ENCODE data around the gene CADM1. TPM values are rescaled to one million over a fixed set of nuclear protein-coding genes. Genes with fewer than 3 reads are reported as not detected.

The CADM1 gene
- total RNA-seq, 1 donor = 0.45 TPM

DNA sequence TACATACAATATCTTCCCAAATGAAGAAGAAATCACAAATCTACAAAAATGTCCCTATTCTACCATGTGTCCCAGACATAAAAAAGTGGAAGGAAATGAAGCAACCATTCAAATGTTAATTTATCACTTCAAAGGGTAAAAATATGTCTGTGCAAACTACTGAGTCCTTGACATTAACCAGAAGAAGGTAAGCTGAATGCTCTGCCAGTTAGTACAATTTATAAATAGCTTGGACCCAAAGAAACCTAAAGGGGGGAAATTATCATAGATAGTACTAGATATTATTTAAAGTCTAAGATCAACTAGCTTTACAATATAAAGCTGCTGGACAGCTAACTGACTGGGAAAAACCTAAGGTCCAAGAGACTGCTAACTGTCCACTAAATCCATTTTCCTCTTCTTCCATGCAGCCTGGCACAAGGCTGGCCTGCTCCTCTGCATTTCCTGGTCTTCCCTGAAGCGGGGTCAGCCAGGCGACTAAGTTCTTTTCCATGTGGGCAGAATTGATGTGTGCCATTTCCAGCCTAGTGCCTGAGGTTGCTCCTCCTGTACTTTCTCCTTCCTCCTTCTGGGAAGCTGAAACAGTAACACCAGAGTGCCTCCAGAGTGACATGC, 190.9 kb downstream of the CADM1 start:
- H3K4me3 ChIP-seq (ENCODE audit: low read depth, low read length) = no peak overlapping the region
- DNase-seq (ENCODE audit: low read depth) = no peak
- TF ChIP-seq, protein P1, sequence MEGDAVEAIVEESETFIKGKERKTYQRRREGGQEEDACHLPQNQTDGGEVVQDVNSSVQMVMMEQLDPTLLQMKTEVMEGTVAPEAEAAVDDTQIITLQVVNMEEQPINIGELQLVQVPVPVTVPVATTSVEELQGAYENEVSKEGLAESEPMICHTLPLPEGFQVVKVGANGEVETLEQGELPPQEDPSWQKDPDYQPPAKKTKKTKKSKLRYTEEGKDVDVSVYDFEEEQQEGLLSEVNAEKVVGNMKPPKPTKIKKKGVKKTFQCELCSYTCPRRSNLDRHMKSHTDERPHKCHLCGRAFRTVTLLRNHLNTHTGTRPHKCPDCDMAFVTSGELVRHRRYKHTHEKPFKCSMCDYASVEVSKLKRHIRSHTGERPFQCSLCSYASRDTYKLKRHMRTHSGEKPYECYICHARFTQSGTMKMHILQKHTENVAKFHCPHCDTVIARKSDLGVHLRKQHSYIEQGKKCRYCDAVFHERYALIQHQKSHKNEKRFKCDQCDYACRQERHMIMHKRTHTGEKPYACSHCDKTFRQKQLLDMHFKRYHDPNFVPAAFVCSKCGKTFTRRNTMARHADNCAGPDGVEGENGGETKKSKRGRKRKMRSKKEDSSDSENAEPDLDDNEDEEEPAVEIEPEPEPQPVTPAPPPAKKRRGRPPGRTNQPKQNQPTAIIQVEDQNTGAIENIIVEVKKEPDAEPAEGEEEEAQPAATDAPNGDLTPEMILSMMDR (IDR thresholded peaks at IDR 0.05; ENCODE audit: insufficient read depth, low read length) = no peak

DNA sequence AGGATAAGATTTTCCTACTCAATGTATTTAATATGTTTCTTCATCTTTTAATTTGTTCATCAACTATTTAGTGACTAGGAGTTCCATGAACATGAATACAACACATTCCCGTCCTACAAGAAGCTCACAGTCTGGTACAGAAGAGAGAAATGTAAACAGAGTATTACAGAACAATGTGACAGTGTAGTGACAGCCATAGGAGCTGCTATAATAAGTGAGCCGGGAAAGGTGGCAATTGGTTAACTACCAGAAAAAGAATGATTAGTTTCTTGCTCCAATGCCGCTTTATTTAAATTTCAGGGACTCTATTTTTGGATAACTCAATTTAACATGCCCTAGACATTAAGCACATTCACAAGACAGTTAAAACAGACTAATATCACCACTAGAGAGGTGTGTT, 192.3 kb downstream of the CADM1 start:
- DNase-seq (ENCODE audit: low read depth) = no peak
- TF ChIP-seq, protein P1 (IDR thresholded peaks at IDR 0.05; ENCODE audit: insufficient read depth, low read length) = no peak
- H3K4me3 ChIP-seq (ENCODE audit: low read depth, low read length) = no peak overlapping the region

DNA sequence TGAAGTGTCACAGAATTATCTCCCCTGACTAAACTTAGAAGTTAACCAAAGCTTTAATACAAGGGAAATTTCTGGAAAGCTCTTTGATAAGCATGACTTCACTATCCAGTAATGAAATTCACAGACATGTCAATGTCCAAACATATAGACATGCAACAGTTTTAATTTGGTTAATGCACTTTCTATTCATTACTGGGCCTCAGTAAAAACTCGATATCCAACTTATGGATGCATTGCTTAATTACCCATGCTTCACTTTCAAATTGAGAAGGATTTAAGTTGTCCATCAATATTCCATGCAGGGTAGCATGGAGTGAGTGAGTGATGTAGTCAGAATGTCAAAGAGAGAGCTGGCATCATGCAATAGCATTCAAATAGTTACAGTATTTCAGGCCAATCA, 197.5 kb downstream of the CADM1 start:
- TF ChIP-seq, protein P1 (IDR thresholded peaks at IDR 0.05; ENCODE audit: insufficient read depth, low read length) = no peak
- DNase-seq (ENCODE audit: low read depth) = no peak
- no peak overlapping the region for H3K4me3 ChIP-seq (ENCODE audit: low read depth, low read length)

DNA sequence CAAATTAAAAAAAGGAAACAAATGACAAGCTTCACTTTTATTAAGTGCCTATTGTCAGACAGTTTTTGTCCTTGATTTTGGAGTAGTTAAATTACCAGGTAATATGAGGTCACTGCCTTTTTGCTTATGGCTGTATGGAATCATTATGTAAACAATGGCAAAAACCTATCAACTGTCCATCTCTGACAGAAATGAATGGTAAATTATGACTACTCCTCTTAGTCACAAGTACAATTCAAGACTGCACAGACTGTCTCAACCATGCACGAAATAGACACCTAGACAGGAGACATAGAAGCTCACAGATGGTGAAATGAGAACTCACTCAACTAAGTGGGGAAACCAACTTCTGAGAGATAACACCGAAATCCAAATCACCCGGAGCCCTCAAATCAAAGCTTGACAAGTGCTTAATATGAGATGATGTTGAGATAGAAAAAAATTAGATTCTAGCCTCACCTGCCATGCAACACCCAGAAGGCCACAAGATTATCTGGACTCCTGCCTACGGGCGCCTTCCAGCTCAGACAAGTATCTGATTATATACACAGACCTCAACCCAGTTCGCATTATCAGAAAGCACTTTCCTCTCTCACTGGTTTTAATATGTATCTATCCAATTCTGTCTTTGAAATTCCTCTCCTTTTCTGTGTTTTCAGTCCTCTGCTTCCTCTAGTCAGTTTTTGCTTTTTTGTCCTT, 199.3 kb downstream of the CADM1 start:
- no peak overlapping the region for H3K4me3 ChIP-seq (ENCODE audit: low read depth, low read length)
- no peak for DNase-seq (ENCODE audit: low read depth)
- TF ChIP-seq, protein P1 (IDR thresholded peaks at IDR 0.05; ENCODE audit: insufficient read depth, low read length) = no peak

DNA sequence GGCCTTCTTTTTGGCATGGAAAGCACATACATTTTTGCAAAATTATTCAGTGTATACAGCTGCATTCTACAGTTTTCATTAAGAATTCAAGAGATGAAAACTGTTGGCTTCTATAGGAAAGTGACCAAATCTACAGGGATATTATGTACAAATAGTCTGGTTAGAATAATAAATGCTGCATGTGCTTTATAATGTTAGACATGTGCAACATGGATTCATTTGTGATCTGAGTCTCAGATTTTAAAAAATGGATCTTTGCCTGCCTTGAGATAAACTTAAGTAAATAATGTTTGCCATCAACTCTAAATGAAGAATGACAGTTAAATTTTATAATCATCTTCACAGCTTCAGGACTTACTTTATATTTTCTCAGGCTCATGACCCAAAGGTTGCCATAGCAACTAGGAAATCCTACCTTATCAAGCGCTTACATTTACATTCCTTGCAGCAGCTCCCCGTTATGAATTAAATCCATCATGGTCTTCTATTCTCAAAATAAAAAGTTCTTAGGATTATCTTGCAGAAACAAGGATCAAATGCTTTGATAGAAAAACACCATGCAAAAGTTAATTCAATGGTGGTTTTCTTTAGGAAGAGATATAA, 200.2 kb downstream of the CADM1 start:
- DNase-seq (ENCODE audit: low read depth) = no peak
- TF ChIP-seq, protein P1 (IDR thresholded peaks at IDR 0.05; ENCODE audit: insufficient read depth, low read length) = no peak

DNA sequence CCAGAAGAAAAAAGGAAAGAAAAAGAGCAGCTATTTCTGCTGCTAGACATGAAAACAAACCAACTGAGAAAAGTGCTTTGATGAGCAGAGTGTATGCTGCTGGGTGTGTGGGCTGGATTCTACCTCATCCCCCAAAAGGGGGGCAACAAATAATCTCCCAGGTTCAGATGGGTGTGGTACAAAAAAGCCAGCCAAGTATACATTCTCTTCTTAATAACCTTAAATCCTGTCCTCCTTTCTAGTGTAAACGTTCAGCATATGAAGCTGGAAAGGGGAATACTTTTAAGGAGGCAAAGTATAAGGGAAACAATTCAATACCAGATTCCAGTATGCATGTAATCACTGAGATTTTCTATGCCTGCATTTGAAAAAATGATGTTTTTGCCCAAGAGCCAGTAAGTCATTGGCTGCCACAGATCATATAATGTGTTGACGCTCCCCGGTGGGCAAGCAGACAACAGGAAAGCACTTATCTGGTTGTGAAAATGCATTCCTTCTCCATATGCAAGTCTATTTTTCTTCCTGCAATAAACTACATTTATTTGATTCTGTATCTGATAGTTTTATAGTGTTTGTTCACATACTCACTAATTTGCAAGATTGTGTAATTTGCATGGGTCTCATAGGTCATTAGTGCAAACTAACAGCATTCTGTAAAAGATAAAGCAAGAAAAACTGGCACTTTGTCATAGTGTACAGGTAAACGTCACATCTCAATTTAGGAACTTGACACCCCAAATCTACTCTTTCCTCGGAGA, 201.1 kb downstream of the CADM1 start:
- no peak for DNase-seq (ENCODE audit: low read depth)
- TF ChIP-seq, protein P1 (IDR thresholded peaks at IDR 0.05; ENCODE audit: insufficient read depth, low read length) = no peak
- H3K4me3 ChIP-seq (ENCODE audit: low read depth, low read length) = no peak overlapping the region

More for the DNA sequence above, 200.2 kb downstream of the CADM1 start:
- no peak overlapping the region for H3K4me3 ChIP-seq (ENCODE audit: low read depth, low read length)

Data from fibroblast of the aortic adventitia (primary cell).